GM21723 (cell line): ENCODE data around the gene JPH3.
"Not testable (repeated sequence)": the region's sequence is repeated elsewhere in the genome, so short reads cannot be mapped to it uniquely, and the experiment has no call there.

ENCODE experiments used
- ATAC-seq: cut with Tn5 transposase; IDR thresholded peaks from one replicate; pipeline ENCODE4 v1.9.1; 2021; ENCODE audit warnings: mild to moderate bottlenecking, moderate library complexity; ENCODE audit not compliant: unreplicated experiment

JPH3 gene

GRCh38 chr16:87677830-87678229 is 75.5 kb downstream of the JPH3 start:
- ATAC-seq: no peak

- no peak for ATAC-seq
Observed at GRCh38 chr16:87678618-87679017, 76.3 kb downstream of the JPH3 start.

GRCh38 chr16:87679593-87680271 is 77.4 kb downstream of the JPH3 start:
- ATAC-seq: no peak

GRCh38 chr16:87680272-87680644 is 78.0 kb downstream of the JPH3 start:
- no peak for ATAC-seq

GRCh38 chr16:87681051-87681602 is 78.8 kb downstream of the JPH3 start:
- ATAC-seq: not testable (repeated sequence)

GRCh38 chr16:87681981-87682570 is 79.8 kb downstream of the JPH3 start:
- no peak for ATAC-seq

GRCh38 chr16:87682852-87683399 is 80.6 kb downstream of the JPH3 start:
- no peak for ATAC-seq

GRCh38 chr16:87684106-87684677 is 81.9 kb downstream of the JPH3 start:
- no peak for ATAC-seq

GRCh38 chr16:87684711-87685404 is 82.5 kb downstream of the JPH3 start:
- ATAC-seq: no peak

GRCh38 chr16:87685405-87685755 is 83.1 kb downstream of the JPH3 start:
- ATAC-seq: no peak

GRCh38 chr16:87685766-87686165 is 83.5 kb downstream of the JPH3 start:
- ATAC-seq: no peak

GRCh38 chr16:87686697-87687096 is 84.4 kb downstream of the JPH3 start:
- ATAC-seq: no peak

- no peak for ATAC-seq
Observed at GRCh38 chr16:87687126-87687910, 85.0 kb downstream of the JPH3 start.

- no peak for ATAC-seq
Observed at GRCh38 chr16:87687998-87688529, 85.8 kb downstream of the JPH3 start.

- ATAC-seq: no peak
Observed at GRCh38 chr16:87688876-87689815, 86.8 kb downstream of the JPH3 start.

- no peak for ATAC-seq
Observed at GRCh38 chr16:87689956-87690465, 87.7 kb downstream of the JPH3 start.

- no peak for ATAC-seq
Observed at GRCh38 chr16:87690911-87691685, 88.8 kb downstream of the JPH3 start.

- no peak for ATAC-seq
Observed at GRCh38 chr16:87691686-87692079, 89.4 kb downstream of the JPH3 start.
